ENCODE measurements around the gene OR1F1.

OR1F1 gene

GRCh38 chr16:3152027-3152276 is 36.1 kb upstream of the OR1F1 start:
- DNase-seq (ENCODE audit: low read depth), result no peak
- TF ChIP-seq, protein P1, sequence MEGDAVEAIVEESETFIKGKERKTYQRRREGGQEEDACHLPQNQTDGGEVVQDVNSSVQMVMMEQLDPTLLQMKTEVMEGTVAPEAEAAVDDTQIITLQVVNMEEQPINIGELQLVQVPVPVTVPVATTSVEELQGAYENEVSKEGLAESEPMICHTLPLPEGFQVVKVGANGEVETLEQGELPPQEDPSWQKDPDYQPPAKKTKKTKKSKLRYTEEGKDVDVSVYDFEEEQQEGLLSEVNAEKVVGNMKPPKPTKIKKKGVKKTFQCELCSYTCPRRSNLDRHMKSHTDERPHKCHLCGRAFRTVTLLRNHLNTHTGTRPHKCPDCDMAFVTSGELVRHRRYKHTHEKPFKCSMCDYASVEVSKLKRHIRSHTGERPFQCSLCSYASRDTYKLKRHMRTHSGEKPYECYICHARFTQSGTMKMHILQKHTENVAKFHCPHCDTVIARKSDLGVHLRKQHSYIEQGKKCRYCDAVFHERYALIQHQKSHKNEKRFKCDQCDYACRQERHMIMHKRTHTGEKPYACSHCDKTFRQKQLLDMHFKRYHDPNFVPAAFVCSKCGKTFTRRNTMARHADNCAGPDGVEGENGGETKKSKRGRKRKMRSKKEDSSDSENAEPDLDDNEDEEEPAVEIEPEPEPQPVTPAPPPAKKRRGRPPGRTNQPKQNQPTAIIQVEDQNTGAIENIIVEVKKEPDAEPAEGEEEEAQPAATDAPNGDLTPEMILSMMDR (IDR thresholded peaks at IDR 0.05; ENCODE audit: low read depth, low read length, missing control alignments), result no peak

GRCh38 chr16:3152277-3152990 is 35.6 kb upstream of the OR1F1 start:
- TF ChIP-seq, protein P1 (IDR thresholded peaks at IDR 0.05; ENCODE audit: low read depth, low read length, missing control alignments), result peak; percentile 45
- DNase-seq (ENCODE audit: low read depth), result no peak
- H3K4me3 ChIP-seq (ENCODE audit: low read depth, low read length), result peak overlapping the region; percentile 46

More at GRCh38 chr16:3152027-3152276, 36.1 kb upstream of the OR1F1 start:
- peak overlapping the region; percentile 46 for H3K4me3 ChIP-seq (ENCODE audit: low read depth, low read length)

GRCh38 chr16:3152991-3153368 is 35.0 kb upstream of the OR1F1 start:
- TF ChIP-seq, protein P1 (IDR thresholded peaks at IDR 0.05; ENCODE audit: low read depth, low read length, missing control alignments), result no peak
- no peak for DNase-seq (ENCODE audit: low read depth)
- no peak overlapping the region for H3K4me3 ChIP-seq (ENCODE audit: low read depth, low read length)

GRCh38 chr16:3155181-3155580 is 32.8 kb upstream of the OR1F1 start:
- TF ChIP-seq, protein P1 (IDR thresholded peaks at IDR 0.05; ENCODE audit: low read depth, low read length, missing control alignments), result no peak
- no peak for DNase-seq (ENCODE audit: low read depth)
- no peak overlapping the region for H3K4me3 ChIP-seq (ENCODE audit: low read depth, low read length)

DNA sequence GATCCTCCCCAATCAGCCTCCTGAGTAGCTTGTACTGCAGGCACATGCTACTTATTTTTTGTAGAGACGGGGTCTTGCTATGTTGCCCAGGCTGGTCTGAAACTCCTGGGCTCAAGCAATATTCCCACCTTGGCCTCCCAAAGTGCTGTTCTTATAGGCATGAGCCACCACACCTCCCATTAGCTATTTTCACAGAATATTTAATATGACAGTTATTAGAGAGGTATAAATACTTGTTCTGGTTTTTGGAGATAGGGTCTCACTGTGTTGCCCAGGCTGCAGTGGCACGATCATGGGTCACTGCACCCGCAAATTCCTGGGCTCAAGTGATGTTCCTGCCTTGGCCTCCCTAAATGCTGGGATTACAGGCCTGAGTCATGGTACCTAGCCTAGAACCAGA is 32.0 kb upstream of the OR1F1 start:
- DNase-seq (ENCODE audit: low read depth), result no peak
- TF ChIP-seq, protein P1 (IDR thresholded peaks at IDR 0.05; ENCODE audit: low read depth, low read length, missing control alignments), result no peak
- H3K4me3 ChIP-seq (ENCODE audit: low read depth, low read length), result no peak overlapping the region

GRCh38 chr16:3157229-3158025 is 30.6 kb upstream of the OR1F1 start:
- TF ChIP-seq, protein P1 (IDR thresholded peaks at IDR 0.05; ENCODE audit: low read depth, low read length, missing control alignments), result no peak
- no peak for DNase-seq (ENCODE audit: low read depth)
- peak overlapping the region; percentile 49 for H3K4me3 ChIP-seq (ENCODE audit: low read depth, low read length)

Data from GM12864 (cell line).